ENCODE results near the gene LAS1L. TPM values are rescaled to one million over a fixed set of nuclear protein-coding genes. Genes with fewer than 3 reads are reported as not detected.
"Not testable (repeated sequence)": the region's sequence is repeated elsewhere in the genome, so short reads cannot be mapped to it uniquely, and the experiment has no call there.

The LAS1L gene
- total RNA-seq, 2 experiments from 2014 or later: 76.9 to 79.8 TPM

DNA sequence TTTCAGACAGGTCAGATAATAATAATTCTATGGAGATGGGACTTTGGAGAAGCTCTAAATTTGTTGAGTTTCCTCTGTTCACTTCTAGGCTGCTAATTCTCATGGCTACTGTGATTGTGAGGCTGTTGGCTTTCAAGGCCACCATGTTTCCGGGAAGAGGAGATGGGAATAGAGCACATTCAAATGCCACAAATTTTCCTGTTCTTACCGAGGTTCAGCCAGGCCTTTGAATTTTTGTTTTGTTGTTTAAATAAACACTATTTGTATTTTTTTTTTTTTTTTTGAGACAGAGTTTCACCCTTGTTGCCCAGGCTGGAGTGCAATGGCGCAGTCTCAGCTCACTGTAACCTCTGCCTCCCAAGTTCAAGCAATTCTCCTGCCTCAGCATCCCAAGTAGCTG is 55.5 kb downstream of the LAS1L start:
- H3K36me3 Mint-ChIP-seq: peaks cover 21% of the 10 kb centered on the region
- not testable (repeated sequence) for DNase-seq, H3K27me3 Mint-ChIP-seq, H3K4me3 Mint-ChIP-seq, H3K27ac Mint-ChIP-seq, H3K9me3 Mint-ChIP-seq, H3K4me1 Mint-ChIP-seq

DNA sequence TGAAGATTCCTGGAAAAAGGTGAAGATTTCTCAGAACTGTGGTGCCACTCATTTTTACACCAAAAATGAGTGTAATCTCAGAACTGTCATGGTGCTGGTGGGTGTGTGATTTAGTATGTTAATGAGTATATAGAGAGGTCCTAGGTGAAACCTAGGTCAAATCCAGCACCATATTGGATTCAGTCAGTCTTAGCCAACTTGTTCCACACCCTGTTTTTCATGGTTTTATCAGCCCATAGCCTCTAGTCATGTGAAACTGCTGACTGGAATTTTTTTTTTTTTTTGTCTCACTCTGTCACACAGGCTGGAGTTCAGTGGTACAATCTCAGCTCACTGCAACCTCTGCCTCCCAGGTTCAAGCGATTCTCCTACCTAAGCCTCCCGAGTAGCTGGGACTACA is 58.0 kb downstream of the LAS1L start:
- no peak overlapping the region for H3K4me3 Mint-ChIP-seq
- H3K27ac Mint-ChIP-seq: no peak overlapping the region
- peaks cover 6% of the 10 kb centered on the region for H3K9me3 Mint-ChIP-seq
- no peaks in the 10 kb centered on the region for H3K27me3 Mint-ChIP-seq
- H3K4me1 Mint-ChIP-seq: no peaks in the 10 kb centered on the region
- H3K36me3 Mint-ChIP-seq: peaks cover 25% of the 10 kb centered on the region
- no peak for DNase-seq

DNA sequence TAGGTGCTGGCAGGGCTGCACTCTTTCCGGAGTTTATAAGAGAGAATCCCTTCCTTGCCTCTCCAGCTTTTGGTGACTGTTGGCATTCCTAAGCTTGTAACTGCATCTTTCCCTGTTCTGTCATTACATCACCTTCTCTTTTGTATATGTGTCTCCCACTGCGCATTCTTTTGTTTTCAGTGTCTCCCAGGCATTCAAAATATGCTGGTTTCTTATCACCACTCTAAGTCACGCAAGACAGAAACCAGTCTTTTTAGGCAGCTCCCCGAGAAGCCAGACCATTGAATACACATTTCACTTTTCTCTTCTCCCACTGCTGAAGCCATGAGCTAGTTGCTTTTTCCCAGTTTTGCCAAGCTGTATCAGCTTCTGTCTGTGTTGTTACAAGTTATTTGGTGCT is 71.0 kb downstream of the LAS1L start:
- H3K4me3 Mint-ChIP-seq: no peak overlapping the region
- H3K27me3 Mint-ChIP-seq: no peaks in the 10 kb centered on the region
- peaks cover 2% of the 10 kb centered on the region for H3K36me3 Mint-ChIP-seq
- H3K4me1 Mint-ChIP-seq: peaks cover 2% of the 10 kb centered on the region
- DNase-seq: no peak
- H3K9me3 Mint-ChIP-seq: peaks cover 8% of the 10 kb centered on the region
- H3K27ac Mint-ChIP-seq: no peak overlapping the region

Other genes with a start within 250 kb of the LAS1L start
- gene MSN, start 132.9 kb upstream of the LAS1L start, total RNA-seq: 100 to 1,000 TPM; 433 to 443 TPM

Measured in activated naive CD8-positive, alpha-beta T cell treated with anti-CD3 and anti-CD28 coated beads for 36 hours (primary cell).